Panc1 (cell line): Measurements from ENCODE around the gene APMAP. TPM values are rescaled to one million over a fixed set of nuclear protein-coding genes. Genes with fewer than 3 reads are reported as not detected.

ENCODE experiments used
- ATAC-seq: fragments of 200-7000 bp; cut with Tn5 transposase; 2 replicates; pipeline ENCODE4 v1.9.1; 2020; ENCODE audit warnings: mild to moderate bottlenecking, moderate library complexity
- BruUV-seq: library from RNA; stranded (reverse); fragments of 400-500 nt; replicated peaks from 2 replicates; lab custom pipeline; 2021; lab: Mats Ljungman, UMichigan
- CTCF ChIA-PET: fragments of 300-600 bp; sonication (Branson Sonifier 250); formaldehyde crosslinking; loops from one replicate; lab custom pipeline; 2022; ENCODE audit warnings: antibody characterized with exemption; lab: Charles Lee
- POLR2A ChIA-PET: fragments of 300-600 bp; sonication (Branson Sonifier 250); formaldehyde crosslinking; loops from one replicate; lab custom pipeline; 2022; ENCODE audit warnings: antibody characterized with exemption; lab: Charles Lee
- DNase-seq: peaks from one replicate; pipeline ENCODE4 v3.0.0-alpha.2; 2010; ENCODE audit warnings: low read depth, low spot score
- H3K27ac ChIP-seq: 2 replicates; pipeline ENCODE4 v1.5.1; 2011; ENCODE audit warnings: mild to moderate bottlenecking, low read length, inconsistent platforms
- H3K27me3 ChIP-seq: fragments of 200-500 bp; sonication (Bioruptor generic); 2 replicates; pipeline ENCODE4 v1.6.0; 2014; ENCODE audit warnings: low read length, inconsistent platforms; ENCODE audit not compliant: control insufficient read depth, insufficient read depth
- H3K36me3 ChIP-seq: fragments of 200-500 bp; sonication (Bioruptor generic); 2 replicates; pipeline ENCODE4 v1.5.1; 2014; ENCODE audit warnings: inconsistent platforms, mild to moderate bottlenecking, low read length, moderate library complexity; ENCODE audit not compliant: control insufficient read depth, insufficient read depth
- H3K4me1 ChIP-seq: 2 replicates; pipeline ENCODE4 v1.5.1; 2011; ENCODE audit warnings: inconsistent platforms, mild to moderate bottlenecking, low read length, moderate library complexity; ENCODE audit not compliant: control insufficient read depth, insufficient read depth
- H3K4me3 ChIP-seq, 2 experiments: 2 replicates each; pipeline ENCODE4 v1.5.1; 2011 to 2012; ENCODE audit warnings: low read depth in 2 of 2, low read length in 2 of 2, mild to moderate bottlenecking in 2 of 2, inconsistent platforms in 1 of 2, moderate library complexity in 1 of 2
- H3K9me3 ChIP-seq: fragments of 200-500 bp; sonication (Bioruptor generic); 2 replicates; pipeline ENCODE4 v1.5.1; 2014; ENCODE audit warnings: low read depth, mild to moderate bottlenecking, inconsistent platforms, low read length, moderate library complexity; ENCODE audit not compliant: control insufficient read depth, insufficient read depth
- CTCF ChIP-seq: fragments of 450-650 bp; IDR thresholded peaks from 2 replicates; pipeline ENCODE4 v1.5.1; 2017; ENCODE audit warnings: mild to moderate bottlenecking
- POLR2AphosphoS5 ChIP-seq: IDR thresholded peaks from 2 replicates; pipeline ENCODE4 v1.6.1; 2012; ENCODE audit warnings: mild to moderate bottlenecking, low read depth, low read length, moderate library complexity
- REST ChIP-seq, 2 experiments: IDR thresholded peaks; 2 replicates each; pipeline ENCODE4 v1.6.1; 2011 to 2012; ENCODE audit warnings: low read depth in 2 of 2, control low read depth in 1 of 2, low read length in 1 of 2, mild to moderate bottlenecking in 1 of 2, moderate library complexity in 1 of 2; ENCODE audit not compliant: insufficient read depth in 1 of 2
- SIN3A ChIP-seq: IDR thresholded peaks from 2 replicates; pipeline ENCODE4 v1.6.1; 2012; ENCODE audit warnings: low read depth, mild to moderate bottlenecking, low read length, moderate library complexity, borderline replicate concordance; ENCODE audit not compliant: insufficient read depth
- TCF7L2 ChIP-seq: IDR thresholded peaks from 2 replicates; pipeline ENCODE4 v1.6.1; 2011; ENCODE audit warnings: mild to moderate bottlenecking, low read depth, low read length, inconsistent platforms
- in situ Hi-C: cut with HindIII; loops from 2 replicates; pipeline ENCODE4 v1.10.0; 2016; ENCODE audit warnings: low sequenced_read_pairs, low pct_unique_long_range_greater_than_20kb
- intact Hi-C: fragments of 100-400 bp; cut with micrococcal nuclease; formaldehyde crosslinking; loops from one replicate; pipeline ENCODE4 v1.10.0; 2022; ENCODE audit not compliant: unreplicated experiment
- total RNA-seq: library from RNA; stranded (reverse); gene quantifications from one replicate; pipeline ENCODE4 v1.2.1, GENCODE V29; 2021; ENCODE audit not compliant: unreplicated experiment

APMAP gene
- total RNA-seq, 1 experiment from 2014 or later = 165 TPM

- CTCF ChIA-PET = no interaction called here
- POLR2A ChIA-PET = no interaction called here
- Histone ChIP-seq H3K4me1 (no peaks in the 10 kb centered on the region; the same call in 1 of the 2 replicates), H3K27ac (no peak overlapping the region), H3K4me3 (no peak overlapping the region), H3K9me3 (no peaks in the 10 kb centered on the region), H3K36me3 (no peaks in the 10 kb centered on the region), H3K27me3 (no peaks in the 10 kb centered on the region)
- ATAC-seq = no peak
- BruUV-seq = no TSS peak
- DNase-seq = no peak
- intact Hi-C loops = no loop called here
- in situ Hi-C loops = no loop called here
- TF ChIP-seq CTCF = no peak
- TF ChIP-seq POLR2AphosphoS5 = no peak
- no peak for TF ChIP-seq SIN3A
- TF ChIP-seq TCF7L2 = no peak
- no peak for TF ChIP-seq REST (IDR thresholded peaks at IDR 0.05; ENCODE audit: insufficient read depth in 1 of 2, low read depth in 2 of 2, low read length in 1 of 2)
Measured at GRCh38 chr20:25013478-25014380, 21.2 kb upstream of the APMAP start.

- ATAC-seq (no peak), DNase-seq (no peak)
- intact Hi-C loops (no loop called here), in situ Hi-C loops (no loop called here)
- no peak overlapping the region for H3K27ac ChIP-seq
- H3K4me1 ChIP-seq = no peaks in the 10 kb centered on the region; the same call in 1 of the 2 replicates
- no peaks in the 10 kb centered on the region for H3K36me3 ChIP-seq
- no peak for TF ChIP-seq REST (IDR thresholded peaks at IDR 0.05; ENCODE audit: insufficient read depth in 1 of 2, low read depth in 2 of 2, low read length in 1 of 2)
- TF ChIP-seq SIN3A = no peak
- TF ChIP-seq POLR2AphosphoS5 = no peak
- TF ChIP-seq CTCF = no peak
- no peak for TF ChIP-seq TCF7L2
- POLR2A ChIA-PET = no interaction called here
- no TSS peak for BruUV-seq
- CTCF ChIA-PET = no interaction called here
- H3K4me3 ChIP-seq = no peak overlapping the region
- H3K27me3 ChIP-seq = no peaks in the 10 kb centered on the region
- H3K9me3 ChIP-seq = no peaks in the 10 kb centered on the region
Measured at GRCh38 chr20:25012616-25013189, 20.2 kb upstream of the APMAP start.
